GM12872 (cell line): ENCODE measurements around the gene TIMM22.

Experiments
- CTCF ChIP-seq: IDR thresholded peaks from 3 replicates; pipeline ENCODE4 v1.5.1; 2011; ENCODE audit warnings: low read depth, mild to moderate bottlenecking, low read length, moderate library complexity; ENCODE audit not compliant: insufficient read depth

Gene TIMM22

GRCh38 chr17:1011760-1012735 lies 15.1 kb downstream of the TIMM22 start:
- TF ChIP-seq CTCF = no peak

- TF ChIP-seq CTCF = no peak
Measured at GRCh38 chr17:1012823-1013728, 16.1 kb downstream of the TIMM22 start.

- TF ChIP-seq CTCF = no peak
Measured at GRCh38 chr17:1013729-1014090, 16.8 kb downstream of the TIMM22 start.

GRCh38 chr17:1018547-1018946 lies 21.6 kb downstream of the TIMM22 start:
- TF ChIP-seq CTCF = no peak

GRCh38 chr17:1019451-1019850 lies 22.5 kb downstream of the TIMM22 start:
- TF ChIP-seq CTCF = no peak

- TF ChIP-seq CTCF = no peak
Measured at GRCh38 chr17:1021147-1021546, 24.2 kb downstream of the TIMM22 start.
